HG02759 (cell line): ENCODE results near the gene TMPRSS4.
"Not testable (repeated sequence)": the region's sequence is repeated elsewhere in the genome, so short reads cannot be mapped to it uniquely, and the experiment has no call there.

Experiments
- ATAC-seq: cut with Tn5 transposase; IDR thresholded peaks from one replicate; pipeline ENCODE4 v1.9.1; 2021; ENCODE audit warnings: mild to moderate bottlenecking, moderate library complexity; ENCODE audit not compliant: unreplicated experiment

Gene TMPRSS4

DNA sequence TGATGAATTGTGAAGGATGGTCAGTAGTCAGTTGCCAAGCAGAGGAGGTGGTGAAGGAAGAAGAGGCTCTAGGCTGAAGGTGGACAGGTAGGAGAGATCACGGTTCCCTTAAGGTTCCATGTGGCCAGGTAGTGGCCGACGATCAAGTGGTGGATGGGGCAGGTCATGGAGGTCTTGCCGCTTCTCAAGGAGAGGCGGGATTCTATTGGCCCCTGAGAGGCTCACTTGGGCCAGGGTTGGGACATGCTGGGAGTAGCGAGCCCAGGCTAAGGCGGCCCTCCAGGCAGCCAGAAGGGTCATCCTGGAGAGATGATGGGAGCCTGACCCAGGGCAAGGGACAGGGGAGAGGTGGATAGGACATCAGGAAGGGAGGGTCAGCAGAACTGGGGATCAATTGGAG, 20.9 kb upstream of the TMPRSS4 start:
- ATAC-seq = no peak

DNA sequence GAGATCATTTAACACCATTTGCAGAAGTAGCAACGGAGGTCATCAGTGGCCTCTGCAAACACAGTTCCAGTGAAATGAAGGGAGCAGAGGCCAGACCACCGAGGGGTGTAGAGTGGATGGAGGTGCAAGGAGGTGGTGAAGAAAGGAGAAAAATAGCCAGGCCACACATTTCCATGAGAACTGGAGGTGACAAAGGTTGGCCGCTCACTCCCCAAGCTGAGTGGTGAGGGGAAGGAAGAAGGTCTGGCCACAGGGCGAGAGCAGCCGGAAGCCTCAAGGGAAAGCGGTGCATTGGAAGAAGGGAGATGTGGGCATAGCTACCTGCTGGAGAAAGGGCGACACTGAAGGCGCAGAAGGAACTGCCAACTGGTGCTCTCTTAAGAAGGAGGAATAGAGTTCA, 20.1 kb upstream of the TMPRSS4 start:
- ATAC-seq = no peak

DNA sequence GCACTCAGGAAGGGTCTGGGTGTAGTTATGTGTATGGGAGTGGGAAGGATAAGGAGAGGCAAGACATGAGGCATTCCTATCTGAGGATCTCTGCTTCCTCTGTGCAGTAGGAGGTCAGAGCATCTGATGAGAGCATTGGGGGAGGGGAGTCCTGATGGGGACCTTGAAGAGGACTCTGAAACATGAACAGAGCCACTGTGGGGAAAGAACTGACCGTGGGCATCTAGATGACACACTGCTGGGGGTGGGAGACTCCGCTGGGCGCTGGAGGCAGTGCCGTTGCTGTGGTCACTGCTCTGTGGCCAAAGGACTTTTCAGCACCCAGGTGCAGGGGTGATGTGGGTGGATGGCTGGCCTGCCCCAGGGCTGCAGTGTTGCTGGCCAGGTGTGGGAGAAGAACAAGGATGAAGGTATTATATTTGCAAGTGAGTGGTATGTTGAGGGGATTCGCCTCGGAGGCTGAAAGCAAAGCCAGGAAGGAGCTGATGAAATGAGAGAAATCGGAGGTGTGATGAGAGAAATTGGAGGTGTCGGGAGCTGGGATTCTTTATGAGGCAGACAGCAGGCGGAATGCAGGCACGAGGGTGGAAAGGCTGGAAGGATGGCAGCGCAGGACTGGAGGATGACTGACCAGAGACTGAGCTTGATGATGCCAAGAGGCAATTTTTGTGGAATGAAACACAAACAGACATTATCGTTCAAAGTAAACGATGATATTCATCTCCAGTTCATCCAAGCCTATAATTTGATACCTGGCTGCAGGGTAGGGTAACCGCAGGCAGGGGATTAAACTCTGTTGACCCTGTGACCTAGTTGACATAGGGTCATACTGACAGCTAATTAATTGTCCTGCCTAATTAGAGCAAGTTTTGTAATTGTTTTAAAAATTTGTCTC, 19.4 kb upstream of the TMPRSS4 start:
- no peak for ATAC-seq

DNA sequence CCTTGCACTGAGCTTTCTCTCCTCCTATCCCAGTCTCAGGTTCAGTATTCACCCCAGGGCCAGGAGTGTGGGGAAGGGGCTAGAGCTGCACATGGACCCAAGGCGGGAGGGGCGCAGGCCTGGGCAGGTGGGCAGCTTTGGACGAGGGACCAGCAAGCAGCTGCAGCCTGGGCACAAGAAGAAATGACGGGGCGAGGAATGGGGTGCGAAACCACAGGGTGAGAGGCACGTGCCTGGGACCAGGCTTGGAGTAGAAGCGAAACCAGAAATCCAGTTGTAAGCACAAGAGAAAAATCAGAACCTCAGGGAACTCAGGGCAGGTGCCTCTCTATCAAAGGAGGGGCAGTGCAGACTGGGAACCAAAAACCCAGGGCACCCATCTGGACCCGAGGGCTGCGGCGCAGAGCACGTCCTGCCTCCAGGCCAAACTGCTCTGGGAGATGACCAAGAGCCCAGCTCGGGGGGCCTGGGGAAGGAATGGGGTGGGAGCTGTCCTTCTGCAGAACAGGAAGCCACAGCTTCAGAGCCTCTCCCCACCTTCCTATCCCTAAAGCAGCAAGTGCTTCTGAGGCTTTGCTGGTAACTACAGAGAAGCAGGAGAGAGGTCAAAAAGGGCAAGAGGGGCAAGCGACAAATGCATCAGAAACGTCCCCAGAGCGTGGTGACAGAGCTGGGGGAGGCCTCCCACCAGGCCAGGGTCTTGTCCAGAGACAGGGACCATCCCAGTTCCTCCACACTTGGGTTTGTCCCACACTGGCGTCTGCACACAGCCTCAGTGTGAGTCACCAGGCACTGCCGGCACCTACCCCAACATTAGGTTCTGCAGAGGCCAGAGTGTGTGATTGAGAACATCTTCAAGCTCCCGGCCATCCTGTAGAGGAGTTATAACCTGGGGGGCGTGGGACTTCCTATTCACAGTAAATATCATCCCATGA, 18.3 kb upstream of the TMPRSS4 start:
- no peak for ATAC-seq

DNA sequence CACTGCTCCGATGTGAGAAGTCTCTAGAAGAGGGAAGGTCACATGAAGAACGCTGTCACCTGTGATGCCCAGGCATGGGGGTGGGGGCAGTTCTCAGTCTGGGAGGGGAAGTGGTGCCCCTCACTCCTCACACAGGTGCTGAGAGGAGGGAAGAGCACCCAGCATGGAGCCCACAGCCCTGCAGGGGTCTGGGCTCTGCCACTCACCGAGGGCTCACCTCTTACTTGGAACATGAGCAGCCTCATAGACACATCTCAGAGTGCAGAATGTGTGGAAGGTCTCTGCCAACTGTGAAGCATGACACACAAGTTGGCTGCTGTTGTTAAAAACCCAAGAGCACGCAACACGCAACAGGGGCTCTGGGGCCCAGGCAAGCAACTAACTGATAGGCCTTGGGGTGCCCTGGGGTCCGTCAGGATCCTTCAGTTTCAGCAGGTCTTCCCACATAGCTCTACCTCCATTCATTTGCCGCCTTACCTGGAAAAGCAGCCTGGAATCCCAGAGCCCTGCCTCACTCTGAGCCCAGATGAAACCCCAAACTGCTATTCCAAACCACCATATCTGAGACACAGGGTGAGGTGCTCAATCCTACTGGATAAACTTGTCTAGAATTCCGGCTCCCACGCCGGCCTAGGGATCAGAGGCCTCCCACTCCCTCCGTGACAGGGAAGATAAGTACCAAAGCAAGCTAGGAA, 17.5 kb upstream of the TMPRSS4 start:
- ATAC-seq = no peak

DNA sequence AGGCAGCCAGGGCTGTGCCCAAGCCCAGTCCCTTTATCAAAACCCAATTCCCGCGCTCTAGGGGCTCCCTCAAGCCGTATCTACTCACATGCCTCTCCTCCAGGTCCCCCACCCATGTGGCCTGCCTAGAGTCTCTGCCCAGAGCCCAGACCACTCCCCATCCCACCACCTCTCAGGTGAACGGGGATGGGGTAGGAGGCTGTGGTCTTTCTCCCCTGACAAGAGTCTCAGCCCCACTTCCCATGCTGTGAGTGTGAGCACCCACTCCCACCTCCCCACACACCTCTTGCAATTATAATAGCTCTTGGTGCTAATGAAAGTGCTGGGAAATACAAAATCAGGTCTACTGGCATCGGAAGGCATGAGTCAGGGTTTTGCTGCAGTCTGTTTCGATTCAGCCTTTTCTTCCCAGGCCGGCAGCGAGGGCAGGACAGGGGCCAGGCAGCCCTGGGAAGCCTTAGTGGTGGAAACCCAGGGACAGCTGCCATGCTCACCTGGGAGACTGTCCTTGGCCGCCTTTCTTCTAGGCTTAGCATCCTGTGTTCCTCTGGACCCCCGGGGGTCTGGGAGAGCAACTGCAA, 16.7 kb upstream of the TMPRSS4 start:
- ATAC-seq = no peak

DNA sequence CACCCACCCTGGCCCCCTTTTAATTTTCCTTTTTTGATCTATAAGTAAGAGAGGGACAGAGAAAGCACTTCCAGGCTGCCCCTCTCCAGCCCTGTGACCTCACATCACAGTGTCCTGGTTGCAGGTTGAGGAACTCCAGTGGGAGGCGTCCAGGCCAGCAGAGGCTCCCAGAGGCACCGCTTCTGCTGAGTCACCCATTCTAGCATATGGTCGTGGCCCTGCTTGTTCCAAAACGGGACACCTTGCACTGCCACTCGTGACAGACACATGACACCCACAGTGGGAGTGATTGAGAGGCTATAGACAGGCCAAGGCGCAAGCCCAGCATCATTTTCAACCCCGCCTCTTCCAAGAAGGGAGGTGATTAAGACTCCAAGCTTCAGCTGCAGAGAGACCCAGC, 16.0 kb upstream of the TMPRSS4 start:
- ATAC-seq = no peak

DNA sequence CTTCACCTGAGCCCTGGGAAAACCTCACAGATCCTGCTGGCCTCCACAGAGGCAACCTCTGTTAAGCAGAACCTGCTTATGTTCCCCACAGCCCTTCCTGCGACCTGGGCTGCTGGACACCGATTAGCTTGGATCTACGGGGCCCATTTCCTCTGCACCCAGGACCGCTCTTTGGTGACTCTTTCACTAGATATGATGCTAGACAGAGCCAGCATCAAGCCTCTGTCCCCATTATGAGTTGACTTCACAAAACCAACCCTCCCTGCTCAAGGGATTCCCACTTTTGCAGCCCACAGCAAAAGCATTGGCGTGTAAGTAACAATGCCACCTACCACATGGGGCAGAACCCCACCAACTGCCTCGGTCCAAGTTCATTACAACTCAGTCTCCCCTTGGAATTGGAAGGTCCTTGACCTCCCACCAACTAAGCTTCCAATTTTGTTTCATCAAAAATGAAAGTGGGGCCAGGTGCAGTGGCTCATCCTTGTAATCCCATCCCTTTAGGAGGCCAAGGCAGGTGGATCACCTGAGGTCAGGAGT, 15.2 kb upstream of the TMPRSS4 start:
- no peak for ATAC-seq

DNA sequence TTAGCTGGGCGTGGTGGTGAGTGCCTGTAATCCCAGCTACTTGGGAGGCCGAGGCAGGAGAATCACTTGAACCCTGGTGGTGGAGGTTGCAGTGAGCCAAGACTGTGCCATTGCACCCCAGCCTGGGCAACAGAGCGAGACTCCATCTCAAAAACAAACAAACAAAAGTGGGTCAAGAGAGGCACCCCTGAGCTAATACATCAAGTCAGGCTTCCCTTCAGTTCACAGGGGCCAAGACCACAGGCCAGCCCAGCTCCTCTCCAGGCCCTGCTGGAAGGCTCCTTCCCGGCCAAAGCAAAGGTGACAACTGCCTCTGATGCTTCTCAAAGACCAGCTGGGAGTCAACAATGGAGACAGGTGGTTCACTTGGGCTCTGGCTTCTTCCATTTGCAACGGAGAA, 14.7 kb upstream of the TMPRSS4 start:
- not testable (repeated sequence) for ATAC-seq

DNA sequence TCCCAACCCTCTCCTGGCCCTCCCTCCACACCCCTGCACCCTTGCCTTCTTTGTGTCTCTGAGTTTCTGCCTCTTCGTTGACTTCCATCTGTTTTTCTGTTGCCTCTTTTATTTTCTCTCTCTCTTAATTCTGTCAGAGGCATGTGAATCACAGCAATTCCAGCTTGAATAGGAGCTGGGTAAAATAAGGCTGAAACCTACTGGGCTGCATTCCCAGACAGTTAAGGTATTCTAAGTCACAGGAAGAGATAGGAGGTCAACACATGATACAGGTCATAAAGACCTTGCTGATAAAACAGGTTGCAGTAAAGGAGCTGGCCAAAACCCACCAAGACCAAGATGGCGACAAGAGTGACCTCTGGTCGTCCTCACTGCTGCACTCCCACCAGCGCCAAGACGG, 14.2 kb upstream of the TMPRSS4 start:
- ATAC-seq = not testable (repeated sequence)

DNA sequence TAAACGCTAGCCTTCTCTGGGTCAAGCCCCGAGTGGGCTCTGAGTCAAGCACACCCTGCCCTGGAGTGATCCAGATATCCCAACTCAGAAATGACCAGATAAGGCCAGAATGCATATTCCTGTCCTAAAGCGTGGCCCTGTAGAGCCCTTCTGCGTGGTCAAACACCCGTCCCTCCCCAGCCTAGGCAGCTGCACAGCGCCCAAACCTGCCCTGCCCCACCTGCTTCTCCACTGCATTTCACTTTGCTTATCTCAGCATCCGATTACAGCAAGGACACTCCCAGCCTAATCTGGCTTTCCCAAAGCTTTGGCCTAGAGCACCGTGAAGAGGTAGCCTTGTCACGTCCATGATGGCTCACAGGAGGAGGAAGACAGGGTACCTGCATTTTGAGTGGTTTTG, 11.9 kb upstream of the TMPRSS4 start:
- no peak for ATAC-seq

DNA sequence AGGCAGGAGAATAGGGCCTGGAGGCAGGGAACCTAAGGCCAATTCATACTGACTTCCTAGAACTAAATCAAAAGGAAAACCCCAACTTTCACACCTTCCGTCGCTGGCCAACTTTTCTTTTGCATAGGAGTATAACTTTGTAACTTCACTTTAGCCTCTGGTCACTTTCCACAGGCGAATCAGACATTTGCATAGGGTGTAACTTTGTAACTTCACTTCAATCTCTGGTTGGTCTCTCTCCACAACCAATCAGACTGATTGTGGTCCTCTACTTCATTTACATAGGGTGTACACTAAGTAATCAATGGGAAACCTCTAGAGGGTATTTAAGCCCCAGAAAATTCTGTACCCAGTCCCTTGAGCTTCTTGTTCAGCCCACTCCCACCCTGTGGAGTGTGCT, 11.5 kb upstream of the TMPRSS4 start:
- ATAC-seq = no peak

DNA sequence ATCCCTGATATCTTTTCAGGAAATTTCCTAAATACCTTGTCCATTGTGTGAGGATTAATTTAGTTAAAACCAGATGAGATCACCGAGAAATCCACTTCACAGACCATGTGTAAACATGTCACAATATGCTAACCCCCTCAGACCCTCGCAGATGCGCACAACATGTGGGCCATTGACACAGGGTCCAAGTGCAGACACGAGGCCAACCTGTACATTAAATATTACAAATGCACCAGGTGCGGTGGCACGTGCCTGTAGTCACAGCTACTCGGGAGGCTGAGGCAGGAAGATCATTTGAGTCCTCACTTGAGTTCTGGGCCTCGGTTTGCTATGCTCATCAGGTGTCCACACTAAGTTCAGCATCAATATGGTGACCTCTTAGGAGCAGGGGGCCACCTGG, 9.9 kb upstream of the TMPRSS4 start:
- ATAC-seq = no peak

DNA sequence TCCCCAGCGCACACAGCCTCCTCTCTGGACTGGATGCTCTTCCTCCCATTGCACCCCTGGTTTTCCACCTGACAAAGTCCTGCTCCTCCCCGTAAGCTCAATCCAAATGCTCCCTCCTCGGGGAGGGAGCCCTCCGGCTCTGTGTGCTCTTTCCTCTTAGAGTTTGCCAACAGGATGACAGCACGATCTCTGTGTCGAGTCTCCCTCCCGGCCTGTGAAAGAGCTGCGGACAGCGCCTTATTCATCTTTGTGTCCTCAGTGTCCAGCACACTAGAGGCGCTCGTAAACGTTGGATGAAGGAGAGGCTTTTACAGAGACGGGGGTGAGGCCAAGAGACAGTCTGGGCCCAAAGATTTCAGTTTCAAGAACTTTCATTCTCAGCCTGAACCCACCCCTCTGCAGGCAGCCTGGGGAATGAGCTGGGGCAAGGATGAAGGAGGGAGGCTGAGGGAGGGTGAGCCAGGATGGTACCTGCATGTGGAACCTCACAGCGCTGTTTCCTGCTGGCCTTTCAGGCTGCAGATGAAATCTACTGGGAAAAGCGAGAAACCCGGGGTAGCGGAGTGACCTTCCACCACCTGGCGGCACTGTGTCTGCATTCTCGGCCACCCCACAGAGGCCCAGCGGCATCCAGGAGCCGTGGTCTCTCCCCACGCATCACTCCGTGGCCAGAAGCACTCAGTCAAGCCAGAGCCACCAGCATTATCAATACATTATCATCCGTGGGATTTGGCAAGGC, 8.5 kb upstream of the TMPRSS4 start:
- ATAC-seq = no peak

DNA sequence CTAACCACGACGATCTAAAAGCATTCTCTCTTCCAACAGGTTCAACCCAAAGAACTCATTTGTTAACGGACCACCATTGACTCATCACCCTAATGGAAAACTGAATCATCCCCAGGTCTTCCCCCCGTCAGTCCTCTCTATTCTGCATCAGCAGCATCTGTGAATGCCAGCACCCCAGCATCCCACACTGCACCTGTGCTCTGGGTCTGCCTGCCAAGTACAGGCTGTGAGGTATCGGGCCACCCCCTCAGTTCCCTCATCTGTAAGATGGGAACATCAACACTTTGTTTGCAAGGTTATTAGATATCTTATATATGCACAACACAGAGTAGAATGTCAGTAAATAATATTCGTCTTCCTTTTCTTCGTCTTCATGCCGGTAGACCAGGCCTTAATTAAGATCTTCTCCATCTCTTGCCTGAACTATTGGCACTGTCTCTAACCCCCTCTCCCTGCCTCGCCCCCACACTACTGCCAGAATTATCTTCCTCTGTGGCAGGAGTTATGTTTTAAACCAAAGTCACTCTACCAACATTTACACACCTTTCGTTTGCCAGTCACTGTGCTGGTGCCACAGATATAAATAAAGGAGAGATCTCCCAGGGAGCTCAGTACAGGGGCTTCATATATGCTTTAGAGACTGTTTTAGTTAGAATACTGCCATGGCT, 7.8 kb upstream of the TMPRSS4 start:
- no peak for ATAC-seq

DNA sequence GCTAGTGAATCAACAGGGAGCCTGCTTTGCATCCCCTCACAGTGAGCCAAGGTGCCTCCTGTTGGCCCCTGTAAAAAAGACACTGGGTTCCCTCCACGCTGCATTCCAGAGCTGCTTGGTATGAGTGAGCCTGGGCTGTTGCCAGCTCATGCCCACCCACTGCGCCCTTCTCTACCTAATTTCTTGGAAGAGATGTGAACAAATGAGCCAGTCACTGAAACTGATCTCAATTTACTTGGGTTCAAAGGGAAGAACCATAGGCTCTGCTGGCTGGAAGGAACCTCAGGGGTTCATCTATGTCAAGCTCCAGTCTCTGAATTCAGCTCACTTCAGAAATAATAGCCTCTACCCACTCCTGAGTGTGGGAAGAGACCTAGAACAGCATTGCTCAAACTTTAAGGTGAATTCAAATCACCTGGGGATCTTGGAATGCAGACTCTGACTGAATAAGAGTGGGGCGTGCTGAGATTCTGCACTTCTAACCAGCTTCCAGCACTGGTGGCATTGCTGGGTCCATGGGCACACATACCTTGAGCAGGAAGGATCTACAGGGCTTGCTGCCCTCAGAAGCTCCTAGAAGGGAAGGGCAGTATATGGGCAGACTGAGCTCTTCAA, 5.4 kb upstream of the TMPRSS4 start:
- ATAC-seq = no peak

DNA sequence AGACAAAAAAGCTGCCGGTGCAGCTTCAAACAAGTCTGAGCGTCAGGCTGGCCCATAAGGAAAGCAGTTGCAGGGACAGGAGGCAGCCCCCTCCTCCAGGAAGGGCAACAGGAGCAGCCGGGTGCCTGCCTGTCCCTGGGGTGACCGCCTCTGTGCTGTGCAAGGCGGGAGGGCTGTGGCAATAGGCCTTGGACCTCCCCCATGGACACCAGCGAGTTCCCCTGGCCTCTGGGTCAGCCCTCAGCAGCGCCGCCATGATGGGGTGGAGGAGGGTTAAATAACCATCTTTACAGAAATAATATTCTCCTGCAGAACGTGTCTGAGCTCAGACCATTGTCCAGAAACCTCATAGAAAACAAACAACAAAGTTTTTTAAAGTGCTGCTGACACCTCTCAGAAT, 3.3 kb upstream of the TMPRSS4 start:
- ATAC-seq = no peak

DNA sequence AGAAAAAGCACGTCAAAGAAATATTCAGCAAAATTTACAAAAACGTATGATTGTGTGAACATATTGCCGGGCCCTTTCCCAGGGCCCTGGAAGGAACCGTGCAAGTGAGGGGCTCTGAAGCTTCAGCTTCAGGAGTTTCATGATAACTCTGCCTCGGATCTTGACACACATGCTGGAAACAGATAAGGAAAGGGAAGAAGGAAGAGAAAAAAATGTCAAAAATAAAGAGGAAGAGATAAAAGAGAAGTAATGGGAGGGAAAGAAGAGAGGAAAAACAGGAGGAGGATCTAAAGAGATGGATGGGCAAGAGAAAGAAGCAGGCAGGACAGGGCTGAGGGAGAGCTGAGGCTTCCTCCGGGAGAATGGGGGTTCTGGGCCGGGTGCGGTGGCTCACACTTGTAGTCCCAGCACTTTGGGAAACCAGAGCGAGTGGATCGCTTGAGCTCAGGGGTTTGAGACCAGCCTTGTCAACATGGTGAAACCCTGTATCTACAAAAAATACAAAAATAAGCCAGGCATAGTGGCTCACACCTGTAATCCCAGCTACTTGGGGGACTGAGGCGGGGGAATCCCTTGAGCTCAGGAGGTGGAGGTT, 2.7 kb upstream of the TMPRSS4 start:
- ATAC-seq = no peak

DNA sequence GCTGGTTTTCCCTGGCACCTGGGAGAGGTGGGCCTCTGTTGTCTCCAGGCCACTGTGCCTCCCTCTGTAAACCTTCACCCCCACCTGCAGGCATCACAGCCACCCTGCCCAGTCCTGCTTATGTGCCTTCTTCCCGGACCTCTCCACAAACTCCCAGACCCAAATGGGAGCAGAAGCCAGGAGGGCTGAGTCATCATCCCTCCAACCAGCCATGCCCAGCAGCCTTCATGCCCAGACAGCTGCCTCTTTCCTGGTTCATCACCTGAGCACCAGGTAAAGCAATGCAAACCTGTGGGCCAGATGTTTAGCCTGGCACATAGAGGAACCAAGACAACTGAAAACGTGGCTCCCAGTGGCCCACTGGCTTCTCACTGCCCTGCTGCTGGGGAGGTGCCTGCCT, 2.1 kb upstream of the TMPRSS4 start:
- no peak for ATAC-seq
